ENCODE data around the gene MROH2A.
A peak's percentile ranks its signal among the peaks of the same experiment; 100 is the strongest.

Gene MROH2A

GRCh38 chr2:233851169-233851568, 73.0 kb downstream of the MROH2A start:
- Histone ChIP-seq H3K9ac (ENCODE audit: low read depth, low read length, poor library complexity, severe bottlenecking) (peak overlapping the region; percentile 31), H3K36me3 (ENCODE audit: insufficient read depth, low read length) (peaks cover 62% of the 10 kb centered on the region; the same call in 1 of the 2 replicates), H3K79me2 (ENCODE audit: insufficient read depth, low read length) (peaks cover 89% of the 10 kb centered on the region), H3K27me3 (ENCODE audit: insufficient read depth, low read length, poor library complexity, severe bottlenecking) (peaks cover 6% of the 10 kb centered on the region), H3K9me3 (ENCODE audit: insufficient read depth, low read depth, low read length) (no peaks in the 10 kb centered on the region), H3K4me2 (ENCODE audit: low read depth, low read length, poor library complexity, severe bottlenecking) (peak overlapping the region; percentile 97), H3F3A (ENCODE audit: low read depth) (no peaks in the 10 kb centered on the region), H3K9me2 (replicated peaks; ENCODE audit: low read depth, low read length) (no peaks in the 10 kb centered on the region), H4K20me1 (ENCODE audit: insufficient read depth, low read length, poor library complexity, severe bottlenecking) (peaks cover 70% of the 10 kb centered on the region), H3K4me3 (ENCODE audit: low read length, poor library complexity, severe bottlenecking) (peak overlapping the region; percentile 97), H3K4me1 (ENCODE audit: insufficient read depth, low read length, poor library complexity, severe bottlenecking) (peaks cover 69% of the 10 kb centered on the region), H2AFZ (ENCODE audit: low read length) (no peak overlapping the region)
- TF ChIP-seq EZH2phosphoT487 (IDR thresholded peaks at IDR 0.05; ENCODE audit: borderline replicate concordance): no peak
- TF ChIP-seq, protein P1, sequence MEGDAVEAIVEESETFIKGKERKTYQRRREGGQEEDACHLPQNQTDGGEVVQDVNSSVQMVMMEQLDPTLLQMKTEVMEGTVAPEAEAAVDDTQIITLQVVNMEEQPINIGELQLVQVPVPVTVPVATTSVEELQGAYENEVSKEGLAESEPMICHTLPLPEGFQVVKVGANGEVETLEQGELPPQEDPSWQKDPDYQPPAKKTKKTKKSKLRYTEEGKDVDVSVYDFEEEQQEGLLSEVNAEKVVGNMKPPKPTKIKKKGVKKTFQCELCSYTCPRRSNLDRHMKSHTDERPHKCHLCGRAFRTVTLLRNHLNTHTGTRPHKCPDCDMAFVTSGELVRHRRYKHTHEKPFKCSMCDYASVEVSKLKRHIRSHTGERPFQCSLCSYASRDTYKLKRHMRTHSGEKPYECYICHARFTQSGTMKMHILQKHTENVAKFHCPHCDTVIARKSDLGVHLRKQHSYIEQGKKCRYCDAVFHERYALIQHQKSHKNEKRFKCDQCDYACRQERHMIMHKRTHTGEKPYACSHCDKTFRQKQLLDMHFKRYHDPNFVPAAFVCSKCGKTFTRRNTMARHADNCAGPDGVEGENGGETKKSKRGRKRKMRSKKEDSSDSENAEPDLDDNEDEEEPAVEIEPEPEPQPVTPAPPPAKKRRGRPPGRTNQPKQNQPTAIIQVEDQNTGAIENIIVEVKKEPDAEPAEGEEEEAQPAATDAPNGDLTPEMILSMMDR (conservative IDR thresholded peaks at IDR 0.05; ENCODE audit: low read length): no peak

DNA sequence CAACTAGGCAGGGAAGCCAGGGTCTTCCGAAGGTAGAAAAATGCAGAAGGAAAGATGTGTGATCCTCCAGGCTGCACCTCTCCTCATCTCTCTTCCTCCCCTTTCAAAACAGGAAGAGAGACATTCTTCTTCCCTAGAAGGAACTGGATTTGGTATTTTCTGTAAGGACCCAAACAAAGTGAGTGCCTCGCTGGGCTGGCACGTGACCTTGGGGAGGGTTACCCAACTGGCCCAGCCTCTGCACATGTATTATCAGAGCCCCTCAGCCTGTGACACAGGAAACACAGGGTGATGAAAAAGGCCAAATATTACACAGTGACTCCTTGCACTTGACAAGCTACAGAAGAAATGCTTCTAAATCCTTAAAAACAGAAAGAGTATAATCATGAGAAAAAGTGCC, 73.9 kb downstream of the MROH2A start:
- Histone ChIP-seq H3K79me2 (ENCODE audit: insufficient read depth, low read length) (peaks cover 80% of the 10 kb centered on the region), H3K4me3 (ENCODE audit: low read length, poor library complexity, severe bottlenecking) (peak overlapping the region; percentile 97), H3K27me3 (ENCODE audit: insufficient read depth, low read length, poor library complexity, severe bottlenecking) (peaks cover 6% of the 10 kb centered on the region), H3K9me3 (ENCODE audit: insufficient read depth, low read depth, low read length) (no peaks in the 10 kb centered on the region), H3K36me3 (ENCODE audit: insufficient read depth, low read length) (peaks cover 53% of the 10 kb centered on the region; the same call in 1 of the 2 replicates), H4K20me1 (ENCODE audit: insufficient read depth, low read length, poor library complexity, severe bottlenecking) (peaks cover 65% of the 10 kb centered on the region), H3K4me1 (ENCODE audit: insufficient read depth, low read length, poor library complexity, severe bottlenecking) (peaks cover 65% of the 10 kb centered on the region), H2AFZ (ENCODE audit: low read length) (no peak overlapping the region), H3K9me2 (replicated peaks; ENCODE audit: low read depth, low read length) (no peaks in the 10 kb centered on the region), H3F3A (ENCODE audit: low read depth) (no peaks in the 10 kb centered on the region), H3K9ac (ENCODE audit: low read depth, low read length, poor library complexity, severe bottlenecking) (peak overlapping the region; percentile 100), H3K4me2 (ENCODE audit: low read depth, low read length, poor library complexity, severe bottlenecking) (peak overlapping the region; percentile 97)
- TF ChIP-seq, protein P1 (conservative IDR thresholded peaks at IDR 0.05; ENCODE audit: low read length): no peak
- TF ChIP-seq EZH2phosphoT487 (IDR thresholded peaks at IDR 0.05; ENCODE audit: borderline replicate concordance): no peak

GRCh38 chr2:233853353-233853752, 75.2 kb downstream of the MROH2A start:
- H3K9me2 ChIP-seq (replicated peaks; ENCODE audit: low read depth, low read length): no peaks in the 10 kb centered on the region
- peaks cover 53% of the 10 kb centered on the region for H4K20me1 ChIP-seq (ENCODE audit: insufficient read depth, low read length, poor library complexity, severe bottlenecking)
- H3K27me3 ChIP-seq (ENCODE audit: insufficient read depth, low read length, poor library complexity, severe bottlenecking): peaks cover 6% of the 10 kb centered on the region
- H3K9me3 ChIP-seq (ENCODE audit: insufficient read depth, low read depth, low read length): no peaks in the 10 kb centered on the region
- peak overlapping the region; percentile 97 for H3K4me3 ChIP-seq (ENCODE audit: low read length, poor library complexity, severe bottlenecking)
- TF ChIP-seq, protein P1 (conservative IDR thresholded peaks at IDR 0.05; ENCODE audit: low read length): no peak
- TF ChIP-seq EZH2phosphoT487 (IDR thresholded peaks at IDR 0.05; ENCODE audit: borderline replicate concordance): no peak
- H3K79me2 ChIP-seq (ENCODE audit: insufficient read depth, low read length): peaks cover 67% of the 10 kb centered on the region
- peak overlapping the region; percentile 97 for H3K4me2 ChIP-seq (ENCODE audit: low read depth, low read length, poor library complexity, severe bottlenecking)
- peak overlapping the region; percentile 100 for H3K9ac ChIP-seq (ENCODE audit: low read depth, low read length, poor library complexity, severe bottlenecking)
- no peak overlapping the region for H2AFZ ChIP-seq (ENCODE audit: low read length)
- no peaks in the 10 kb centered on the region for H3F3A ChIP-seq (ENCODE audit: low read depth)
- peaks cover 58% of the 10 kb centered on the region for H3K4me1 ChIP-seq (ENCODE audit: insufficient read depth, low read length, poor library complexity, severe bottlenecking)
- H3K36me3 ChIP-seq (ENCODE audit: insufficient read depth, low read length): peaks cover 40% of the 10 kb centered on the region; the same call in 1 of the 2 replicates
